GM12801 (cell line): ENCODE data around the gene ZNF354C.

Source experiments
- TF ChIP-seq, protein P1 (sequence below): IDR thresholded peaks from one replicate; pipeline ENCODE4 v1.5.1; 2011; ENCODE audit warnings: control low read depth; ENCODE audit not compliant: insufficient read length; ENCODE audit errors: extremely low read depth

Gene ZNF354C

DNA sequence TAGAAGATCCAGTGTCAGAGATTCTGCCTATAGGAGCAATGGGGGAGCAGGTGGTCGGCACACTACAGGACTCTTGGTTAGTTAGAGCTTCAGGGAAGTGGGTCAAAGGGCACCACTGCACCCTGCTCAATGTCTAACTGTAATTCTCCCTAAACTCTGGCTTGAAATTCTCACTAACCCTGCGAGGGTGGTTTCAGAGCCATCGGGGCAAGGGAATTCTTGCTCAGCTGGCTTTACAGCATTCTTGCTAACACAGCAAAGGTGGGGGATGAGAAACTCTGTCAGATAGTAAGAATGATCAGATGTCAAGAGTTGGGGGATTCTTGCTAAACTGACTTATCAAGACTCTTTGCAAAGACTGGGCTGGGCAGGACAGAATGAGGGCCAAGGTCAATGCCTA lies 4.7 kb upstream of the ZNF354C start:
- TF ChIP-seq, protein P1, sequence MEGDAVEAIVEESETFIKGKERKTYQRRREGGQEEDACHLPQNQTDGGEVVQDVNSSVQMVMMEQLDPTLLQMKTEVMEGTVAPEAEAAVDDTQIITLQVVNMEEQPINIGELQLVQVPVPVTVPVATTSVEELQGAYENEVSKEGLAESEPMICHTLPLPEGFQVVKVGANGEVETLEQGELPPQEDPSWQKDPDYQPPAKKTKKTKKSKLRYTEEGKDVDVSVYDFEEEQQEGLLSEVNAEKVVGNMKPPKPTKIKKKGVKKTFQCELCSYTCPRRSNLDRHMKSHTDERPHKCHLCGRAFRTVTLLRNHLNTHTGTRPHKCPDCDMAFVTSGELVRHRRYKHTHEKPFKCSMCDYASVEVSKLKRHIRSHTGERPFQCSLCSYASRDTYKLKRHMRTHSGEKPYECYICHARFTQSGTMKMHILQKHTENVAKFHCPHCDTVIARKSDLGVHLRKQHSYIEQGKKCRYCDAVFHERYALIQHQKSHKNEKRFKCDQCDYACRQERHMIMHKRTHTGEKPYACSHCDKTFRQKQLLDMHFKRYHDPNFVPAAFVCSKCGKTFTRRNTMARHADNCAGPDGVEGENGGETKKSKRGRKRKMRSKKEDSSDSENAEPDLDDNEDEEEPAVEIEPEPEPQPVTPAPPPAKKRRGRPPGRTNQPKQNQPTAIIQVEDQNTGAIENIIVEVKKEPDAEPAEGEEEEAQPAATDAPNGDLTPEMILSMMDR: no peak

DNA sequence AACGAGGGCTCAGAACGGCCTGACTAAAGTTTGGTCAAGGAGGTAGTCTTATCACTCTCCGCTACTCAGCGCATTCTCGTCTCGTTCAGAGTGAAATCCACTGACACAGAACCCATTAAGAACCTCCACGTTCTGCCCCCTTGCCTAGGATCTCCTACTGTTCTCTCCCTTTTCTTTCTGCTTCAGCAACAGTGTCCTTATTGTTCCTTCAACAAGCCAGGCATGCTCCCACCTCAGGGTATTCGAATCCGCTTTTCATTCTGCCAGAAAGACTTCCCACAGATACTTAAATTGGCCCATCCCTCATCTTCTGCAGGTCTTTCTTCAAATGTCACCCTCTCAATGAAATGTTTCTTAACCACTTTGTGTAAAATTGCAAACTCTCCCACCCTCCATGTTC lies 4.3 kb upstream of the ZNF354C start:
- TF ChIP-seq, protein P1: no peak

DNA sequence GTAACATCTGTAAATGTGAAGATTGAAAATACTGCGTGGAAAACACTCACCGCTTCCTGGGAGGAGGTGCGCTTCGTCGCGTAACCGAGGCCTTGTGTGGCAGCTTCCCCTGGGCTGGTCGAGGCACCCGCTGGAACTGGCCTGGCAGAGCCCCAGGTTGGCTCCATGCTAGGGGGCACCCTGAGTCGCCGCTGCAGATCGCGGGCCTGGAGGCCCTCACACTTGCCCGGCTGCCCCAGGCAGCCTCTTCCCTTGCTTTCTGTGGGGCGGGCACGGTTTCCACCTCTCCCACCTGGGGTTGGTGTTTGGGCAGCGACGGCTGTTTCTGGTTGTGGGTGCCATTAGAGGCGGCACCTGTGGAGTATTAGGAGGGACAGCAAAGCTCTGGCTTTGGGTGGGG lies 852 bp downstream of the ZNF354C start:
- TF ChIP-seq, protein P1: no peak

DNA sequence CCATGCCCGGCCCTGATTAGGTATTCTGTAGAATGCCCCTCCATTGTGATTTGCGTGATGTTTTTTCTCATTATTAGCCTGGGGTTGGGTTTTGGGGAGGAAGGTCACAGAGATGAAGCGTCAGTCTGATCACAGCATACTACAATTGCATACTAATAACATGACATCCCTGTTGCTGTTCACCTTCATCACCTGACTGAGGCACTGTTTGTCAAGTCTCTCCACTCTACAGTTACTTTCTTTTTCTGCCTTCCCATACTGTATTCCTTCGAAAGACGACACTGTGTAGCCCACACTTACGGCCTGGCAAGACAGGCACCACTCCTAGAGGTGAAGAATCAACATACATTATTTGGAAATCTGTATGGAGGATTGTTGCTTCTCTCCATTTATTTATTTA lies 5.5 kb downstream of the ZNF354C start:
- TF ChIP-seq, protein P1: no peak

DNA sequence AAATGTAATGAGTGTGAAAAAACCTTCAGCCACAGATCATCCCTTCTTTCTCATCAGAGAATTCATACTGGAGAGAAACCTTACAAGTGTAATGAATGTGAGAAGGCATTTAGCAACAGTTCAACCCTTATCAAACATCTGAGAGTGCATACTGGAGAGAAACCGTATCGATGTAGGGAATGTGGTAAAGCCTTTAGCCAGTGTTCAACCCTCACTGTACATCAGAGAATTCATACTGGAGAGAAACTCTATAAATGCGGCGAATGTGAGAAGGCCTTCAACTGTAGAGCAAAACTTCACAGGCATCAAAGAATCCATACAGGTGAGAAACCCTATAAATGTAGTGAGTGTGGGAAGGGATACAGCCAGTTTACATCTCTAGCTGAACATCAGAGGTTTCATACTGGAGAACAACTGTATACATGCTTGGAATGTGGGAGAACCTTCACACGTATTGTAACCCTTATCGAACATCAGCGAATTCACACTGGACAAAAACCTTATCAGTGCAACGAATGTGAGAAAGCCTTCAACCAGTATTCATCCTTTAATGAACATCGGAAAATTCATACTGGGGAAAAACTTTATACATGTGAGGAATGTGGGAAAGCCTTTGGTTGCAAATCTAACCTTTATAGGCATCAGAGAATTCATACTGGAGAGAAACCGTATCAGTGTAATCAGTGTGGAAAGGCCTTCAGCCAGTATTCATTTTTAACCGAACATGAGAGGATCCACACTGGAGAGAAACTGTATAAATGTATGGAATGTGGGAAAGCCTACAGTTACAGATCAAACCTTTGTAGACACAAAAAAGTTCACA lies 19.2 kb downstream of the ZNF354C start:
- TF ChIP-seq, protein P1: no peak

DNA sequence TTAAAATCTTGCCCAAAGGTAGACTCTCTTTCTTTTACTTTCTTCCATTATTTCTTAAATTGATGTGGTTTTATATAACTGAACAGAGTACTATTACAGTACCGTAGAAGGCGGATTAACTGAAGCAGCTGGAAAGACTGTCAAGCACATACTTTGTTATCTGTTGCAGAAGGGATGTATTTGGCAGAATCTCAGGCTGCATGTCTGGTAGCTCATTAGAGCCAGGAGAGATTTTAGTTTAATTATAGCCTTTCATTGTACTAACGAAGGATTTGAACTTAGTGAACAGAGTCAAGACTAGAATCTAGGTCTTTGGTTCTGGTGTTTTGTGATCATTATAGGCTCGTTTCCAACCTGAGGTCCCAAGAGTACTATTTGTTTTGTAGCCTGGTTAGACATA lies 20.6 kb downstream of the ZNF354C start:
- TF ChIP-seq, protein P1: no peak

DNA sequence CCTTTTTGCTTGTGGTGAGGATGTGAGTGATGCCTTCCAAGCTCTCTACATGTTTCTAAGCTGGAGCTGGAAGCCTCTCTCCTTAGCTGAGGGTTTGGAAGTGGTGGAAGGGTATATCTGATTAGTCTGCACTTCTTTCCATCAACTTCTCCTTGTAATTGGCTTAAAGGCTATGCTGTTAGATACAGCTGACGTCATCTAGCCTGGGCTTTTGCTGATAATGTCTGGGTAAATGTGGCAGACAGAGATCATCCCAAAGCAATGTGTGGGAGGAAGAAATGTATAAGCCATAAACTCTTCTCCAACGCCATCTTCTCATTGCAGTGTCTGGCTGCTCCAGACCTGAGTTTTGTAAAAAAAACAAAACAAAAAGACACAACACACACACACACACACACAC lies 29.3 kb downstream of the ZNF354C start:
- TF ChIP-seq, protein P1: no peak

DNA sequence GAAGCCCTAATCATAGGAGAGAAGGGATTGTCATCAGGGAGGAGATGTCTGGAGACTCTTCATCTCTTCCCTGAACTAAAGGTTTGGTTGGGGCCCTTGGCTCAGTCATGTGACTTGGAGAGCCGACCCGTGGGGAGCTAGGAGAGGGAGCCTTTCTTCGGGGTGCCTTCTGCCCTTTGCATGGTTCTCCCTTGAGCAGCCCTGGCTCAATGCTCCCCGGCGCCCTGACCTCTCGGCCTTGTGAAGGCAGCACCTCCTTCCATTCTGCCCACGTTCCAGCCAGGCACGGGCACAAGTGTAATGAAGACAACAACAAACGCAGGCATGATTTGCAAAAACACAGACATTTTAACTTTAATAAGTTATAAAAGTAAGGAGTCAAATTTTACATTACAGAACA lies 50.4 kb downstream of the ZNF354C start:
- TF ChIP-seq, protein P1: no peak
